CD1c-positive myeloid dendritic cell (primary cell): ENCODE measurements around the gene ZPR1.
"Not testable (repeated sequence)": the region's sequence is repeated elsewhere in the genome, so short reads cannot be mapped to it uniquely, and the experiment has no call there.

Experiments used
- DNase-seq: peaks from one replicate; pipeline ENCODE4 v3.0.0-alpha.2; 2016; ENCODE audit errors: extremely low spot score

ZPR1 gene

GRCh38 chr11:116823031-116823843 is 35.4 kb upstream of the ZPR1 start, which contains the start of gene APOA4:
APOA4 (minus strand) TSS chr11:116823304; CDS start chr11:116823191, 113 bp downstream.
- no peak for DNase-seq

GRCh38 chr11:116822575-116822974 is 34.8 kb upstream of the ZPR1 start:
- no peak for DNase-seq

DNA sequence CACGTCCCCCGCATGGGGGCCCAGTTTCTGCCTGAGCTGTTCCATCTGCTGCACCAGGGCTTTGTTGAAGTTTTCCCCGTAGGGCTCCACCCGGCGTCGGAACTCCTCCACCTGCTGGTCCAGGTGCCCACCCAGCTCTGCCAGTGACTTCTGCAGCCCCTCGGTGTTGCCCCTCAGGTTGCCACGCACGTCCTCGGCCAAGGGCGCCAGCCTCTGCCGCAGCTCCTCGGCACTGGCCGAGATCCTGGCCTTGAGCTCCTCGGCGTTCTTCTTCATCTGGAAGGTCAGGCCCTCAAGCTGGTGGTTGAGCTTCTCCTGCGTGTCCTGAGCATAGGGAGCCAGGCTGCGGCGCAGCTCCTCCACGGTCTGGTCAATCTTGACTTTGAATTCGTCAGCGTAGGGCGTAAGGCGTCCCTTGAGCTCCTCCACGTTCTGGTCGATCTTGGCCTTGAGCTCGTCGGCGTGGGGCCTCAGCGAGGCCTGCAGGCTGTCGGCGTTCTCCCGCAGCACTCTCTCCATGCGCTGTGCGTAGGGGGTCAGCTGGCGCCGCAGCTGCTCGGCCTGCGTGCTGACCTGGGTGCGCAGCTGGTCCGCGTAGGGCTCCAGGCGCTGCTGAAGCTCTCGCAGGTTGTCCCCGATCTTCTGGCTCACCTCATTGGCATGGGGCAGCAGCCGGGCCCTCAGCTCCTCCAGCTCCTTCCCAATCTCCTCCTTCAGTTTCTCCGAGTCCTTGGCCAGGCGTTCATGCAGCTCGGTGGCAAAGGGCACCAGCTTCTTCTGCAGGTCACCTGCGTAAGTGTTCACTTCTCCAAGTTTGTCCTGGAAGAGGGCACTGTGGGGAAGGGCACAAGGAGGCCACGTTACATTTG is 33.5 kb upstream of the ZPR1 start:
- DNase-seq: no peak

DNA sequence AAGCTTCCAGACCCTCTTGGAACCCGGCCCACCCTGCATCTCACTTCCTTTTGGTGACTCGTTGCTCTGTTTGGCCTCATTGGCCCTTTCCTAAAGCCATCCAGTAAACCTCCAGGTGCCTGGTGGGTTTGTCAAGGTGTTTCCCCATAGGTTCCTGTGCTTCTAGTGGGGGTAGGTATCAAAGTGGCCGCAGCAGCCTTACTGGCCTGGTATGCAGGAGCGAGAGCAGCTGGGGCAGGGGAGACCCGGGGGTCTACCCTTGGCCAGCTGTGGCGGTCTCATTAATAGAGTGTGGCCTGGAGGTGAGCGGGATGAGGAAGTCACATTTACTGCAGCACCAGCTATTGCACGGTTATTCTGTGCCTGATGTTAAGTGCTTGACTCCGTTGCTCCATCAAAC is 31.2 kb upstream of the ZPR1 start:
- no peak for DNase-seq

- no peak for DNase-seq
These were observed 26.7 kb upstream of the ZPR1 start for GRCh38 chr11:116814502-116814901.

- DNase-seq: no peak
These were observed 26.1 kb upstream of the ZPR1 start for GRCh38 chr11:116813781-116814471.

- DNase-seq: no peak
These were observed 25.3 kb upstream of the ZPR1 start for GRCh38 chr11:116813170-116813569.

- DNase-seq: no peak
These were observed 24.3 kb upstream of the ZPR1 start for GRCh38 chr11:116812109-116812508.

DNA sequence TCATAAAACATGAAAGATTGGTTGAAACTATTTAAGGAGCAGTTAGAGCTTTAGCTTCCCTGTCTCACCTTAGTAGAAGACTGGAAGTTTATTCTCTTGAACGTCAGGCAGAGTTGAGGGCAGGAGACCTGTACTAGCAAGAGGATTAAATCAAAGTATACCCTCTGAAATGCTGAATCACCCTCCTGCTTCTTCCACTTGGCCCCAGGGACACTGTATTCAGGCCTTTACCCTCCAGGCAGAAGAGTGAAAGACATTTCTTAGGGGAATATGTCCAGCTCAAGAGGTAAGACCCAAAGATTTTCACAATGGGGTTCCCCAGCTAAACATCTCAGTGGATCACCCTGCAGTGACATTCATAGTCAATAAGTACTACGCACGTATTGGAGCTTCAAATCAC is 23.4 kb upstream of the ZPR1 start:
- DNase-seq: no peak

DNA sequence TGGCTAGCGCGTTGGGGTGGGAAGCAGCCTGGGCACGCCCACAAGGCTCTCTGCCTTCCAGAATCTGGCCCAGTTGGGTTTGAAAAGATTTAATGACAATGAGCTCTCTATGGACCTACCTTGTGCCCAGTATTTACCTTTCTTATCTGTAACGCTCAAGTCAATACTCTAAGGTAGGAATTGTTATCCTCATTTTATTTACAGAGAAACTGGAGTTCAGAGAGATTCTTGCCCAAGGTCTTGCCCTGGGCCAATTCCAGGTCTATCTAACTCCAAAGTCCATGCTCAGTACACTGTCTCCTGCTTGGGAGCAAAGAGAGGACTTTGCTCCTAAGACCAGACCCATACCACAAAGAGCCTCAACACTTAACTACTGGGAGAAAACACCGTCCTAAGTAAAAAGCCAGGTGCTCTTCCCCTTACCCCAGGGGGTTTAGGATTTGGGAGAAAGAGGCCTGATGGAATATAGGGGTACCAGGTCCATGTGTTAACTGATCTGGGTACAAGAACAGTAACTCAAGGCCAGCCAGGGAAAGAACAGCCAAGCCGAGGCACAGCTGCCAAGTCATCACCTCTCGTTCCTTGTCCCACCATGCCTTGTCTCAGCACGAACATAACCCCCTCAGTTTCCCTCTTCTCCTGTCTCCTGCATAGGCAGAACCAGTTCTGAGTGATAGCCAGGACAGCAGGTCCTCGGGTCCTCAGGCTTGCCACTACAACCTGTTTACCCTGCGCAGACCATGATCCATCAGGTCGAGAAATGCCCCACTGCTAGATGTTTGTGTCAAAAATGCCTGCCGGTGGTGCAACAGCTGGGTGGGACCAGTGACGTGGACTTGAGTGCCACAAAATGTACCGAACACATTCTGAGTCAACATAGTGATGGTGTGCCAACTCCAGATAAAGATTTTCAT is 20.7 kb upstream of the ZPR1 start:
- DNase-seq: no peak

GRCh38 chr11:116807601-116808261 is 19.9 kb upstream of the ZPR1 start:
- no peak for DNase-seq

DNA sequence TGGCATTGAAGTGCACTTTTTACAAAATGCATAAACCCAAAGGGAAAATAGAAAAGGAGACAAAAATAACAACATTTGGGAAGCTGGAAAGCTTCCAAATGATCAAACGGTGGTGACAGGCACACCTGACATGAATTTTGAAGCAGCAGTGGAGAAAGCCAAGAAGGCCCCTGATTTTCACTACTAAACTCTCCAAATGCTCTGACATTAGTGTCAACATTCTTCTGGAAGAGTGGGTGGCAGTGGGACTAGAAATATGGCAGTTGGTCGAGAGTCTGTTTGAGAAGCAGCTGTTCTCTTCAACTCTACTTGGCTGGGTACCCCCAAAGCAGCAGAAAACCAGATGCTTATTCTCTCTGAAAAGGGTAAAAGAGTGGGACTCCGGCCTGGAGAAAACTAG is 16.2 kb upstream of the ZPR1 start:
- no peak for DNase-seq

- not testable (repeated sequence) for DNase-seq
These were observed 13.8 kb upstream of the ZPR1 start for GRCh38 chr11:116801662-116802061.

DNA sequence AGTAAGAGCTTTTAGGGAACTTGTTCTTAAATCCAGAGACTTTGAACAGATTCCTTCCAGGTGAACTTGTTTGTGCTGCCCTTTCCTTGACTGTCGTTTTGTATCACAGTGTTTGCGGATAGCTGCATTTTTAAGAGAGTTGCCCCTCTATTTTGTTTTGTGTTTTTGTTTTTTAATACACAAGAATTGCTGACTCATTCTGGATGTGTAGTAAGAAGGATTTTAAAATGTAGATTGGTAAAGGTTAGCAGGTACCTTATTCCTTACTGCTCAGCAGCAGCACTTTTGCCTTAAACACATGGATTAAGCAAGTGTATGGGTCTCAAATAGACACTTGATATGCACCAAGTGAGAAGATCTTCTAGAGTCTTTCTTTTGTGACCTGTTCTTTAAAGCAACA is 12.8 kb upstream of the ZPR1 start:
- DNase-seq: no peak

DNA sequence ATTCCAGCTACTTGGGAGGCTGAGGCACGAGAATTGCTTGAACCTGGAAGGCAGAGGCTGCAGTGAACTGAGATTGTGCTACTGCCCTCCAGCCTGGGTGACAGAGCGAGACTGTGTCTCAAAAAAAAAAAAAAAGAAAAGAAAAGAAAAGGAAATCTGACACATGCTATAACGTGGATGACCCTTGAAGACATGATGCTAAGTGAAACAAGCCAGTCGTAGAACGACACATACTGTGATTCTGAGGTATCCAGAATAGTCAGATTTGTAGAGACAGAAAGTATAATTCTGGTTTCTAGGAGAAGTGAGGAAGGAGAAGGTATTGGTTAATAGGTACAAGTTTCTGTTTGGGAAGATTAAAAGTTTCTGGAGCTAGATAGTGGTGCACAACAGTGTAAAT is 10.5 kb upstream of the ZPR1 start:
- no peak for DNase-seq

DNA sequence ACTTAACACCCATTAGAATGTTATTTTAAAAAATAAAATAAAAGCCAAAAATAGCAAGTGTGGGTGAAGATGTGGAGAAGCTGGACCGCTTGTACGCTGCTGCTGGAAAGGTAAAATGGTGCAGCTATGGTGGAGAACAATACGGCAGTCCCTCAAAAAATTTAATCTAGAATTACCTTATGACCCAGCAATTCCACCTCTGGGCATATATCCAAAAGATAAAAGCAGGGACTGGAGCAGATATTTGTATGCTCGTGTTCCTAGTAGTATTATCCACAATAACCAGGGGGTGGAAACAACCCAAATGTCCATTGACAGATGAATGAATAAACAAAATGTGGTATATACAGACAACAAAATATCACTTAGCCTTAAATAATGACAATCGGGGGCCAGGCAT is 10.0 kb upstream of the ZPR1 start:
- no peak for DNase-seq

GRCh38 chr11:116796548-116796947 is 8.7 kb upstream of the ZPR1 start:
- DNase-seq: no peak

- no peak for DNase-seq
These were observed 7.0 kb upstream of the ZPR1 start for GRCh38 chr11:116794851-116795250.

- DNase-seq: peak; percentile 17
These were observed 5.9 kb upstream of the ZPR1 start for GRCh38 chr11:116793772-116794097.

GRCh38 chr11:116792869-116793771 is 5.3 kb upstream of the ZPR1 start:
- DNase-seq: no peak
